ENCODE data around the gene MNAT1. TPM values are rescaled to one million over a fixed set of nuclear protein-coding genes. Genes with fewer than 3 reads are reported as not detected.
A peak's percentile ranks its signal among the peaks of the same experiment; 100 is the strongest.
"Not testable (repeated sequence)": the region's sequence is repeated elsewhere in the genome, so short reads cannot be mapped to it uniquely, and the experiment has no call there.

MNAT1 gene
- total RNA-seq, 4 donors from 2014 or later: 4.2 to 30.3 (median 17.8) TPM

DNA sequence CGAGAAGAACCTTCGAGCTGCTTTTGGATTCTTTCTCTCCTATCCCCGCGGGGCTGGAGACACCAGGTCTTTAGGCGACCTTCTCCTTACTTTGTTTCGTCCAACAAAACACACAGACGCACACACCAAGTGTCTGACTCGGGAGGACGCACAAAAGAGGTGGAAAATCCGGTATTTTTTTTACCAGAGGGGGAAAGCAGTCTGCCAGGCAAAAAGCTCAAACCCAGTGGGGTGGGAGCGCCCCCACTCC is 12.5 kb upstream of the MNAT1 start:
- Histone ChIP-seq H3K27me3 (peaks cover 92% of the 10 kb centered on the region), H3K9me3 (no peaks in the 10 kb centered on the region), H3K27ac (no peak overlapping the region), H3K36me3 (no peaks in the 10 kb centered on the region), H3K4me1 (peaks cover 15 to 32% (median 28%) of the 10 kb centered on the region in 4 donors), H3K4me3 (peak overlapping the region; percentile 44 to 77 (median 66))
- 5% methylated on average over 11 of the region's 11 CpGs; no CpG with 5 or more reads in 1 of the 2 donors for WGBS, 2 donors (ENCODE audit: low coverage in 1 of 2)
- TF ChIP-seq EP300 (IDR thresholded peaks at IDR 0.05; ENCODE audit: low read depth) (no peak), POLR2A (IDR thresholded peaks at IDR 0.05) (no peak), POLR2AphosphoS5 (IDR thresholded peaks at IDR 0.05) (no peak)
- TF ChIP-seq, protein P1, sequence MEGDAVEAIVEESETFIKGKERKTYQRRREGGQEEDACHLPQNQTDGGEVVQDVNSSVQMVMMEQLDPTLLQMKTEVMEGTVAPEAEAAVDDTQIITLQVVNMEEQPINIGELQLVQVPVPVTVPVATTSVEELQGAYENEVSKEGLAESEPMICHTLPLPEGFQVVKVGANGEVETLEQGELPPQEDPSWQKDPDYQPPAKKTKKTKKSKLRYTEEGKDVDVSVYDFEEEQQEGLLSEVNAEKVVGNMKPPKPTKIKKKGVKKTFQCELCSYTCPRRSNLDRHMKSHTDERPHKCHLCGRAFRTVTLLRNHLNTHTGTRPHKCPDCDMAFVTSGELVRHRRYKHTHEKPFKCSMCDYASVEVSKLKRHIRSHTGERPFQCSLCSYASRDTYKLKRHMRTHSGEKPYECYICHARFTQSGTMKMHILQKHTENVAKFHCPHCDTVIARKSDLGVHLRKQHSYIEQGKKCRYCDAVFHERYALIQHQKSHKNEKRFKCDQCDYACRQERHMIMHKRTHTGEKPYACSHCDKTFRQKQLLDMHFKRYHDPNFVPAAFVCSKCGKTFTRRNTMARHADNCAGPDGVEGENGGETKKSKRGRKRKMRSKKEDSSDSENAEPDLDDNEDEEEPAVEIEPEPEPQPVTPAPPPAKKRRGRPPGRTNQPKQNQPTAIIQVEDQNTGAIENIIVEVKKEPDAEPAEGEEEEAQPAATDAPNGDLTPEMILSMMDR (IDR thresholded peaks at IDR 0.05): no peak
- DNase-seq: no peak
- in situ Hi-C loops (cut with MboI; ENCODE audit: low pct_ligation_motif_present in 1 of 4, low pct_unique_long_range_greater_than_20kb in 1 of 4, low sequenced_read_pairs in 3 of 4) (no loop called here), intact Hi-C loops (cut with DNase I; ENCODE audit: low total_unique reads) (no loop called here)

DNA sequence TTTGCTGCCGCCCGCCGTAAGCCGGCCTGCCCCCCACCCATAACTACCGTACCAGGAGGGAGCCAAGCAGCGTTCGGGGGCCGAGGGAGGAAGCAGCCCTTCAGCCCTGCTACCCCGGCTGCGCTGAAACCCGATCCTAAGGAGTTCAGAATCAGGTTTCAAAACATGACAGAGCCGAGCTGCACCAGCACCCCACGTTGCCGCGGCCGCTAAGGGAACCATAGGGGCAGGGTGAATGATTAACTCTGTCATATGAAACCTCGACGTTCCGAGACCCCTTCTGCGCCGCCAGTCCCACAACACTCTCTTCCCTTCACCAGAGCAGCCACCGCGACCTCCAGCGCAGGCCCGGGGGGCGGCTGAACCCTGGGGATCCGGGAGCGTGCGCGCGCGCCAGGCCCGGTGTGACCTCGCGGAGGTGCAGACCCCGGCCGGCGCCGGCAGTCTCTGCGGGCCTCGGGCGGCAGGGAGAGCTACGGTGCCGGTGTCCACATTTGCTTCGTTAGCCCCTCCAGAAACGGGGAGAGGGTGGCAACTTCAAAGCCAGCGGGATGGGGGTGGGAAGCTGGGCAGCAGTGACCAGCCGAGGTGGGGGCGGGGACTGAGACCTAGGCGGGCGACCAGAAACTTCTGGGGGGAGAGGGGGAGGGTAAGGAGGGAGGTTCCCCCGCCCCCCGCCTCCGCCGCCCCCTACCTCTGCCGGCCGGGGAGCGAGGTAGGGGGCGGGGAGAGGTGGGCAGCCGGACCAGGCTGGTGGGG is 12.0 kb upstream of the MNAT1 start:
- Histone ChIP-seq H3K4me1 (peaks cover 15 to 32% (median 28%) of the 10 kb centered on the region in 4 donors), H3K27ac (no peak overlapping the region), H3K4me3 (peak overlapping the region; percentile 44 to 77 (median 66)), H3K27me3 (peaks cover 97% of the 10 kb centered on the region), H3K36me3 (no peaks in the 10 kb centered on the region), H3K9me3 (no peaks in the 10 kb centered on the region)
- 1% methylated on average over 47 of the region's 60 CpGs; no CpG with 5 or more reads in 1 of the 2 donors for WGBS, 2 donors (ENCODE audit: low coverage in 1 of 2)
- peak; percentile 7 for DNase-seq
- intact Hi-C loops (cut with DNase I; ENCODE audit: low total_unique reads) (no loop called here), in situ Hi-C loops (cut with MboI; ENCODE audit: low pct_ligation_motif_present in 1 of 4, low pct_unique_long_range_greater_than_20kb in 1 of 4, low sequenced_read_pairs in 3 of 4) (no loop called here)
- TF ChIP-seq POLR2AphosphoS5 (IDR thresholded peaks at IDR 0.05) (no peak), EP300 (IDR thresholded peaks at IDR 0.05; ENCODE audit: low read depth) (no peak), POLR2A (IDR thresholded peaks at IDR 0.05) (no peak)
- TF ChIP-seq, protein P1 (IDR thresholded peaks at IDR 0.05): no peak

DNA sequence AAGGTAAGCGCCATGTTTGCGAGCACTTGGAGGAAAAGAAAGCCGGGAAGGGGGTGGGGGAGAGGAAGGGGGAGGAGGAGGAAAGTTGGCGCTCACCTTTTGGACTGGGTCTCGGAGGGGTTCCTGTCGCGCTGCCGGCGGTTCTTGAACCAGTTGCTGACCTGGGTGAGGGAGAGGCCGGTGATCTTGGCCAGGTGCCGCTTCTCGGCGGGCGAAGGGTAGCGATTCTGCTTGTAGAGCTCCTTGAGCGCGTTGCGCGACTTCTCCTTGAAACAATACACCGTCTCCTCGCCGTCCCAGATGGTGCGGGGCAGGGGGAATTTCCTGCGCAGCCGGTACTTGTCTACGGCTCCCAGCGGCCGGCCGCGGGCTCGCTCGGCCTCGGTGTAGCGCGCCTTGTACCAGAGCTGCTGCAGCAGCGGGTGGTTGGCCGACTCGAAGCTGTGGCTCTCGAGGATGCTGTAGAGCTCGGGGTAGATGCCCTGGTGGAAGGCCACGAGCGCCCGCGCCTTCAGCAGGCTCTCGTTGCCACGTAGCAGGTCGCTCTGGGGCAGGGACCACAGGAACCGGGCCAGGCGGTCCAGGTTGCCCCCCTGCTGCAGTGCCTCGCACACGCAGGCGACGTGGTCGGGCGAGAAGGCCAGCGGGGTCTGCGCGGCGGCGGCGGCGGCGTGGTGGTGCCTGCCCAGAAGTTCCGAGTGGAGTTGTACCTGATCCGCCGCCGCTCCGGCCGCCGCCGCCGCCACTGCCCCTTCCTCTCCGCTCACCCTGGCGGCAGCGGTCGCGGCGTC is 11.2 kb upstream of the MNAT1 start:
- WGBS, 2 donors (ENCODE audit: low coverage in 1 of 2): 0% methylated on average over 8 to 53 of the region's 78 CpGs
- in situ Hi-C loops (cut with MboI; ENCODE audit: low pct_ligation_motif_present in 1 of 4, low pct_unique_long_range_greater_than_20kb in 1 of 4, low sequenced_read_pairs in 3 of 4): no loop called here
- Histone ChIP-seq H3K27ac (peak overlapping the region; percentile 34 to 59 (median 40)), H3K27me3 (peaks cover 97% of the 10 kb centered on the region), H3K36me3 (no peaks in the 10 kb centered on the region), H3K4me3 (peak overlapping the region; percentile 44 to 77 (median 66)), H3K9me3 (no peaks in the 10 kb centered on the region), H3K4me1 (peaks cover 15 to 32% (median 28%) of the 10 kb centered on the region in 4 donors)
- intact Hi-C loops (cut with DNase I; ENCODE audit: low total_unique reads): no loop called here
- TF ChIP-seq, protein P1 (IDR thresholded peaks at IDR 0.05): peak in 1 of 5 experiments; percentile 3
- TF ChIP-seq POLR2AphosphoS5 (IDR thresholded peaks at IDR 0.05): no peak
- DNase-seq: peak; percentile 21

DNA sequence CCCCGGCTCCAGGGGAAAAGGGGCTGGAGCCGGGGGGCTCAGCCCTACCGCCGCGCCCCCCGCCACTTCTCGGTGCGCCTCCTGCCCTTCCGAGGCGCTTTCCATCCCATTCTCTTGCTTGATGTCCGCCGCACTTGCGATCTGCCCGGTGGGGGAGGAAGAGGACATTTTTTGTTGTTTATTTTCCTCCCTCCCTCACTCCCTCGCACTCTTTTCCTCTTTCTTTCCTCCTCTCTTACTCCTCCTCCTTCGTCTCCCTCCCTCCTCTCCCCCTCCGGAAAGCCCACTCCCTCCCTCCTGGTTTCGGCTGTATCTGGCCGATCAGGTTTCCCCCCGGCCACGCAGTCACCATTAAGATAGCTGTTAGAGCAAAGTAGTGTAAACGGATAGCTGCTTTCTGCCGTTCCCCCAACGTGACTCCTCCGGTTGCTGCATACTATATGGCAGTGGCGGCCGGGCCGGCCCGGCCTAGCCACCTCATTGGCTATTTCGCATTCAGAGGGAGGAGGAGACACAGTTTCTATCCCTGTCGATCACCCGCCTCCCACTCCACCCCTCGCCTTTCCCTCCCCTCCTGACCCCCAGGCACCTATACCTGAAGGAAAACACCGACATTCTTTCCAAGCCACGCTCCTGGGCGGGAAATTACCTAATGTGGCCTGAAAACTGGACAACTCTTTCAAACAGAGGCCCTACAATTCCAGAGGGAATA is 10.5 kb upstream of the MNAT1 start, which contains the start of gene SIX4:
TSS of gene SIX4 (minus strand) at position 445 of the 712 bp plus-strand sequence. CDS start at position 168, 277 bp downstream.
- peak within 1 kb of the TSS; percentile 44 to 77 (median 66) for H3K4me3 ChIP-seq
- intact Hi-C loops (cut with DNase I; ENCODE audit: low total_unique reads) (no loop called here), in situ Hi-C loops (cut with MboI; ENCODE audit: low pct_ligation_motif_present in 1 of 4, low pct_unique_long_range_greater_than_20kb in 1 of 4, low sequenced_read_pairs in 3 of 4) (no loop called here)
- no peaks in the 10 kb centered on the region for H3K36me3 ChIP-seq
- peaks cover 96% of the 10 kb centered on the region for H3K27me3 ChIP-seq
- DNase-seq: peak; percentile 53
- TF ChIP-seq, protein P1 (IDR thresholded peaks at IDR 0.05): no peak
- TF ChIP-seq POLR2A (IDR thresholded peaks at IDR 0.05) (no peak), POLR2AphosphoS5 (IDR thresholded peaks at IDR 0.05) (no peak), EP300 (IDR thresholded peaks at IDR 0.05; ENCODE audit: low read depth) (no peak)
- no peaks in the 10 kb centered on the region for H3K9me3 ChIP-seq
- H3K27ac ChIP-seq: peak within 1 kb of the TSS; percentile 34 to 59 (median 40)
- peaks cover 15 to 32% (median 28%) of the 10 kb centered on the region in 4 donors for H3K4me1 ChIP-seq
- 1 to 4% methylated on average over 23 to 36 of the region's 36 CpGs for WGBS, 2 donors (ENCODE audit: low coverage in 1 of 2)

DNA sequence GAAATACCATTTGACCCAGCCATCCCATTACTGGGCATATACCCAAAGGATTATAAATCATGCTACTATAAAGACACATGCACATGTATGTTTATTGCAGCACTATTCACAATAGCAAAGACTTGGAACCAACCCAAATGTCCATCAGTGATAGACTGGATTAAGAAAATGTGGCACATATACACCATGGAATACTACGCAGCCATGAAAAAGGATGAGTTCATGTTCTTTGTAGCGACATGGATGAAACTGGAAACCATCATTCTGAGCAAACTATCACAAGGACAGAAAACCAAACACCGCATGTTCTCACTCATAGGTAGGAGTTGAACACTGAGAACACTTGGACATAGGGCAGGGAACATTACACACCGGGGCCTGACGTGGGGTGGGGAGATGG is 3.3 kb upstream of the MNAT1 start:
- in situ Hi-C loops (cut with MboI; ENCODE audit: low pct_ligation_motif_present in 1 of 4, low pct_unique_long_range_greater_than_20kb in 1 of 4, low sequenced_read_pairs in 3 of 4); H3K36me3 ChIP-seq; intact Hi-C loops (cut with DNase I; ENCODE audit: low total_unique reads); DNase-seq; H3K9me3 ChIP-seq; H3K27ac ChIP-seq; H3K4me3 ChIP-seq: not testable (repeated sequence)
- WGBS, 2 donors (ENCODE audit: low coverage in 1 of 2): 92 to 98% methylated on average over 5 of the region's 5 CpGs
- Histone ChIP-seq H3K27me3 (peaks cover 56% of the 10 kb centered on the region), H3K4me1 (peaks cover 0 to 16% (median 5%) of the 10 kb centered on the region in 4 donors)

Measured in transverse colon (tissue), 4 donors.